GM12878 (cell line): ENCODE results near the gene ASTN1.

Experiments used
- CTCF ChIP-seq, 3 experiments: IDR thresholded peaks in 2 of 3; conservative IDR thresholded peaks in 1 of 3; 2 replicates each; pipeline ENCODE4 v1.5.1; 2011; ENCODE audit warnings: low read depth in 3 of 3, low read length in 3 of 3, mild to moderate bottlenecking in 3 of 3, control low read depth in 2 of 3, moderate library complexity in 2 of 3, inconsistent platforms in 1 of 3, mixed read lengths in 1 of 3; ENCODE audit not compliant: control insufficient read depth in 2 of 3, insufficient read depth in 1 of 3; ENCODE audit errors: extremely low read depth in 1 of 3
- EZH2 ChIP-seq: IDR thresholded peaks from 2 replicates; pipeline ENCODE4 v1.6.1; 2012; ENCODE audit warnings: low read depth, mild to moderate bottlenecking, control low read depth, inconsistent platforms, low read length, borderline replicate concordance; ENCODE audit not compliant: control insufficient read depth
- GABPA ChIP-seq: IDR thresholded peaks from 2 replicates; pipeline ENCODE4 v1.6.1; 2014; ENCODE audit warnings: antibody characterized with exemption, low read depth, mild to moderate bottlenecking, inconsistent platforms
- POLR2A ChIP-seq: IDR thresholded peaks from 2 replicates; pipeline ENCODE4 v1.6.1; 2011; ENCODE audit warnings: low read depth, mild to moderate bottlenecking, low read length
- RAD21 ChIP-seq: IDR thresholded peaks from 2 replicates; pipeline ENCODE4 v1.6.1; 2011; ENCODE audit warnings: mild to moderate bottlenecking, low read depth, low read length, moderate library complexity; ENCODE audit not compliant: insufficient read depth
- RELA ChIP-seq: fragments of 450-650 bp; IDR thresholded peaks from 2 replicates; pipeline ENCODE4 v1.8.0; 2014; ENCODE audit warnings: borderline replicate concordance; ENCODE audit not compliant: partially characterized antibody
- RFX5 ChIP-seq: IDR thresholded peaks from 2 replicates; pipeline ENCODE4 v1.6.1; 2011; ENCODE audit warnings: low read depth, low read length, improper control_type of control experiment
- USF1 ChIP-seq: IDR thresholded peaks from 2 replicates; pipeline ENCODE4 v1.6.1; 2011; ENCODE audit warnings: borderline replicate concordance, low read depth, mild to moderate bottlenecking, moderate library complexity, mixed read lengths, low read length; ENCODE audit not compliant: insufficient read depth; ENCODE audit errors: extremely low read length
- USF2 ChIP-seq: IDR thresholded peaks from 2 replicates; pipeline ENCODE4 v1.6.1; 2011; ENCODE audit warnings: low read depth, low read length, improper control_type of control experiment, borderline replicate concordance
- ZBTB11 ChIP-seq: fragments of 450-650 bp; formaldehyde crosslinking; IDR thresholded peaks from 2 replicates; pipeline ENCODE4 v1.5.0; 2022; ENCODE audit warnings: mild to moderate bottlenecking, missing genetic modification characterization

- TF ChIP-seq RELA (no peak), RAD21 (no peak), CTCF (IDR thresholded peaks at IDR 0.05 in 2 of 3, conservative IDR thresholded peaks at IDR 0.05 in 1 of 3; ENCODE audit: control insufficient read depth in 2 of 3, extremely low read depth in 1 of 3, insufficient read depth in 1 of 3, low read depth in 3 of 3, low read length in 3 of 3) (no peak), ZBTB11 (CRISPR knock-in tag) (no peak), USF1 (no peak), USF2 (no peak), EZH2 (no peak), GABPA (no peak), RFX5 (no peak), POLR2A (no peak)
Observed at GRCh38 chr1:176831150-176831549, 333.4 kb downstream of the ASTN1 start.
